IPS-NIHi7 (cell line): ENCODE measurements around the gene TNS1.
"Not testable (repeated sequence)": the region's sequence is repeated elsewhere in the genome, so short reads cannot be mapped to it uniquely, and the experiment has no call there.

Experiments used
- DNase-seq: peaks from one replicate; pipeline ENCODE4 v3.0.0; 2012; ENCODE audit warnings: mixed read lengths; ENCODE audit errors: extremely low spot score

The TNS1 gene

GRCh38 chr2:218029366-218030360, 26.9 kb upstream of the TNS1 start:
- DNase-seq = peak; percentile 7

- no peak for DNase-seq
Measured at GRCh38 chr2:218028562-218029348, 26.0 kb upstream of the TNS1 start.

GRCh38 chr2:218028189-218028495, 25.3 kb upstream of the TNS1 start:
- DNase-seq = peak; percentile 5

GRCh38 chr2:218027426-218028188, 24.8 kb upstream of the TNS1 start:
- no peak for DNase-seq

- DNase-seq = no peak
Measured at GRCh38 chr2:218026676-218027425, 24.1 kb upstream of the TNS1 start.

- DNase-seq = no peak
Measured at GRCh38 chr2:218026244-218026643, 23.4 kb upstream of the TNS1 start.

GRCh38 chr2:218024871-218025270, 22.1 kb upstream of the TNS1 start:
- no peak for DNase-seq

GRCh38 chr2:218024336-218024735, 21.5 kb upstream of the TNS1 start:
- DNase-seq = no peak

GRCh38 chr2:218023636-218024035, 20.8 kb upstream of the TNS1 start:
- DNase-seq = no peak

GRCh38 chr2:218022851-218023530, 20.2 kb upstream of the TNS1 start:
- no peak for DNase-seq

GRCh38 chr2:218022131-218022850, 19.5 kb upstream of the TNS1 start:
- no peak for DNase-seq

- no peak for DNase-seq
Measured at GRCh38 chr2:218021536-218022071, 18.8 kb upstream of the TNS1 start.

GRCh38 chr2:218020966-218021535, 18.3 kb upstream of the TNS1 start:
- no peak for DNase-seq

- no peak for DNase-seq
Measured at GRCh38 chr2:218020281-218020680, 17.5 kb upstream of the TNS1 start.

GRCh38 chr2:218019411-218020060, 16.7 kb upstream of the TNS1 start:
- DNase-seq = no peak

GRCh38 chr2:218018842-218019125, 16.0 kb upstream of the TNS1 start:
- DNase-seq = not testable (repeated sequence)

GRCh38 chr2:218017211-218018053, 14.6 kb upstream of the TNS1 start:
- no peak for DNase-seq

GRCh38 chr2:218016810-218017209, 14.0 kb upstream of the TNS1 start:
- DNase-seq = no peak
